K562 (cell line): ENCODE results near the gene BEST1. TPM values are rescaled to one million over a fixed set of nuclear protein-coding genes. Genes with fewer than 3 reads are reported as not detected.

Experiments used
- CEBPB ChIP-seq: fragments of 450-650 bp; IDR thresholded peaks from 2 replicates; pipeline ENCODE4 v1.6.1; 2016; ENCODE audit warnings: missing genetic modification characterization, missing compliant biosample characterization
- HMG20B ChIP-seq: fragments of 250-450 bp; sonication (Bioruptor Pico); IDR thresholded peaks from 2 replicates; pipeline ENCODE4 v1.5.0; 2021; ENCODE audit warnings: mild to moderate bottlenecking
- MCM5 ChIP-seq: fragments of 450-650 bp; IDR thresholded peaks from 2 replicates; pipeline ENCODE4 v1.6.1; 2016; ENCODE audit warnings: low read depth
- MGA ChIP-seq: fragments of 450-650 bp; IDR thresholded peaks from 2 replicates; pipeline ENCODE4 v1.6.1; 2016; ENCODE audit warnings: mild to moderate bottlenecking, moderate library complexity
- NR4A1 ChIP-seq, 2 experiments: fragments of 250-450 bp in 1 of 2; fragments of 450-650 bp in 1 of 2; sonication (Bioruptor Pico) in 1 of 2; IDR thresholded peaks; 2 replicates each; pipeline versions ENCODE4 v1.4.0 to v1.6.1; 2016 to 2020; ENCODE audit warnings: mild to moderate bottlenecking in 2 of 2, missing compliant biosample characterization in 1 of 2, missing genetic modification characterization in 1 of 2, moderate library complexity in 1 of 2
- RBFOX2 ChIP-seq: fragments of 200-400 bp; formaldehyde crosslinking; IDR thresholded peaks from 2 replicates; pipeline ENCODE4 v1.6.1; 2017; ENCODE audit warnings: low read depth, mild to moderate bottlenecking, low read length, moderate library complexity
- TEAD1 ChIP-seq, 2 experiments: fragments of 450-650 bp in 1 of 2; sonication (generic) in 1 of 2; formaldehyde crosslinking; IDR thresholded peaks; 2 replicates each; pipeline versions ENCODE4 v1.4.0 to v1.8.0; 2020 to 2022; ENCODE audit warnings: mild to moderate bottlenecking in 2 of 2, missing genetic modification reagents in 1 of 2
- TRIM28 ChIP-seq: fragments of 450-650 bp; IDR thresholded peaks from 2 replicates; pipeline ENCODE4 v1.6.1; 2017
- ZNF23 ChIP-seq: fragments of 250-450 bp; sonication (Bioruptor Pico); IDR thresholded peaks from 2 replicates; pipeline ENCODE4 v1.4.0; 2020; ENCODE audit warnings: mild to moderate bottlenecking
- ZNF639 ChIP-seq, 2 experiments: fragments of 200-800 bp in 1 of 2; sonication (Bioruptor generic) in 1 of 2; sonication (generic) in 1 of 2; formaldehyde crosslinking in 1 of 2; IDR thresholded peaks in 1 of 2; conservative IDR thresholded peaks in 1 of 2; 2 replicates each; pipeline versions ENCODE4 v1.5.0 to v1.6.1; 2016 to 2020; ENCODE audit warnings: missing compliant biosample characterization in 1 of 2, missing genetic modification characterization in 1 of 2, missing genetic modification reagents in 1 of 2
- ZNF699 ChIP-seq: fragments of 250-450 bp; sonication (Bioruptor Pico); IDR thresholded peaks from 2 replicates; pipeline ENCODE4 v1.8.0; 2021; ENCODE audit warnings: mild to moderate bottlenecking, moderate library complexity; ENCODE audit not compliant: insufficient replicate concordance
- ZSCAN32 ChIP-seq: fragments of 450-650 bp; formaldehyde crosslinking; IDR thresholded peaks from 2 replicates; pipeline ENCODE4 v1.4.0; 2020; ENCODE audit warnings: mild to moderate bottlenecking, moderate library complexity
- polyA plus RNA-seq, 8 experiments: library from polyadenylated mRNA; depleted of rRNA in 4 of 8; stranded (reverse) in 5 of 8; unstranded in 3 of 8; fragments of >200 nt; fragmentation: Nextera tagmentation in 2 of 8; fragmentation: Illumina TruSeq in 1 of 8; extraction: Ambion mirVana in 2 of 8; extraction: Trizol in 1 of 8; gene quantifications; 2 replicates each; pipeline versions ENCODE4 v1.2.1 to v1.2.3, GENCODE V29; 2011 to 2014; ENCODE audit warnings: inconsistent platforms in 1 of 8, missing spikeins in 1 of 8
- total RNA-seq, 7 experiments: library from RNA; depleted of rRNA in 6 of 7; stranded (reverse); fragments of >200 nt in 6 of 7; fragmentation: Illumina TruSeq in 2 of 7; extraction: Trizol in 2 of 7; gene quantifications; 2 replicates each; pipeline versions ENCODE4 v1.2.1 to v1.2.3, GENCODE V29; 2011 to 2021; ENCODE audit warnings: low replicate concordance in 1 of 7

BEST1 gene
- total and polyA plus RNA-seq, 9 of the 15 experiments (the other 6 are each of a cell fraction or from before 2014, with no cell fraction given), result 0.07 to 1.3 (median 0.40) TPM

- TF ChIP-seq MGA (peak; percentile 34; the same call in 1 of the 2 replicates), RBFOX2 (peak; percentile 25; the same call in 1 of the 2 replicates), HMG20B (CRISPR knock-in tag) (no peak), ZNF639 (CRISPR knock-in tag; conservative IDR thresholded peaks at IDR 0.05 in 1 of 2, IDR thresholded peaks at IDR 0.05 in 1 of 2) (peak in 1 of 2 experiments; percentile 77; a peak in 1 of 4 replicates), NR4A1 (CRISPR knock-in tag; IDR thresholded peaks at IDR 0.05) (no peak), NR4A1 (tag; IDR thresholded peaks at IDR 0.05) (peak; percentile 37; the same call in 1 of the 2 replicates), ZNF699 (CRISPR knock-in tag) (no peak), TRIM28 (no peak), ZNF23 (CRISPR knock-in tag) (no peak), CEBPB (peak; percentile 95), MCM5 (no peak), TEAD1 (CRISPR knock-in tag; IDR thresholded peaks at IDR 0.05) (no peak), ZSCAN32 (CRISPR knock-in tag) (peak; percentile 96)
Measured at GRCh38 chr11:61972672-61973475, 22.7 kb downstream of the BEST1 start (continued).
